PC-3 (cell line): ENCODE results near the gene C3orf22. TPM values are rescaled to one million over a fixed set of nuclear protein-coding genes. Genes with fewer than 3 reads are reported as not detected.

Source experiments
- ATAC-seq: fragments of 200-7000 bp; cut with Tn5 transposase; 2 replicates; pipeline ENCODE4 v1.9.1; 2020; ENCODE audit warnings: mild to moderate bottlenecking, moderate library complexity
- BruUV-seq: library from RNA; stranded (reverse); fragments of 400-500 nt; replicated peaks from 2 replicates; lab custom pipeline; 2021; lab: Mats Ljungman, UMichigan
- CTCF ChIA-PET: fragments of 300-600 bp; sonication (Branson Sonifier 250); formaldehyde crosslinking; loops from one replicate; lab custom pipeline; 2022; ENCODE audit warnings: antibody characterized with exemption; lab: Charles Lee
- POLR2A ChIA-PET: fragments of 300-600 bp; sonication (Branson Sonifier 250); formaldehyde crosslinking; loops from one replicate; lab custom pipeline; 2022; ENCODE audit warnings: antibody characterized with exemption; ENCODE audit not compliant: unreplicated experiment; lab: Charles Lee
- DNase-seq: peaks from one replicate; pipeline ENCODE4 v3.0.0-alpha.2; 2015
- H2AFZ ChIP-seq: fragments of 300-600 bp; sonication (generic); 2 replicates; pipeline ENCODE4 v1.6.0; 2016; ENCODE audit warnings: antibody characterized with exemption, low read length
- H3F3A ChIP-seq: fragments of 300-600 bp; sonication (generic); one replicate; pipeline ENCODE4 v1.6.0; 2017; ENCODE audit warnings: antibody characterized with exemption, low read length, control low read depth, mild to moderate bottlenecking; ENCODE audit not compliant: unreplicated experiment
- H3K27ac ChIP-seq: fragments of 300-600 bp; sonication (generic); 2 replicates; pipeline ENCODE4 v1.5.1; 2016; ENCODE audit warnings: mild to moderate bottlenecking, low read length
- H3K27me3 ChIP-seq: fragments of 300-600 bp; sonication (generic); 2 replicates; pipeline ENCODE4 v1.6.1; 2016; ENCODE audit warnings: low read length, mixed read lengths
- H3K36me3 ChIP-seq: fragments of 300-600 bp; sonication (generic); 2 replicates; pipeline ENCODE4 v1.6.1; 2016; ENCODE audit warnings: low read depth, mixed run types, low read length, mixed read lengths
- H3K4me1 ChIP-seq: fragments of 300-600 bp; sonication (generic); 2 replicates; pipeline ENCODE4 v1.5.1; 2016; ENCODE audit warnings: low read length; ENCODE audit not compliant: insufficient read depth
- H3K4me2 ChIP-seq: fragments of 300-600 bp; sonication (generic); 2 replicates; pipeline ENCODE4 v1.6.0; 2016; ENCODE audit warnings: low read length
- H3K4me3 ChIP-seq: fragments of 300-600 bp; sonication (generic); 2 replicates; pipeline ENCODE4 v1.5.1; 2016; ENCODE audit warnings: mild to moderate bottlenecking, low read length, mixed read lengths
- H3K79me2 ChIP-seq: fragments of 300-600 bp; sonication (generic); 2 replicates; pipeline ENCODE4 v1.6.1; 2017; ENCODE audit warnings: low read length, mixed read lengths
- H3K9ac ChIP-seq: fragments of 300-600 bp; sonication (generic); 2 replicates; pipeline ENCODE4 v1.6.0; 2016; ENCODE audit warnings: mild to moderate bottlenecking, low read length
- H3K9me2 ChIP-seq: fragments of 300-600 bp; sonication (generic); replicated peaks from 2 replicates; pipeline ENCODE4 v1.6.1; 2016; ENCODE audit warnings: mixed run types, low read length, mixed read lengths
- H3K9me3 ChIP-seq: fragments of 300-600 bp; sonication (generic); 2 replicates; pipeline ENCODE4 v1.6.1; 2016; ENCODE audit warnings: low read length, mixed read lengths
- H4K20me1 ChIP-seq: fragments of 300-600 bp; sonication (generic); 2 replicates; pipeline ENCODE4 v1.6.1; 2016; ENCODE audit warnings: low read length, mixed read lengths
- CTCF ChIP-seq: fragments of 300-600 bp; sonication (generic); conservative IDR thresholded peaks from 2 replicates; pipeline ENCODE4 v1.5.1; 2017; ENCODE audit warnings: antibody characterized with exemption, low read depth, mild to moderate bottlenecking, low read length
- EZH2 ChIP-seq: fragments of 300-600 bp; sonication (generic); IDR thresholded peaks from one replicate; pipeline ENCODE4 v1.6.1; 2017; ENCODE audit warnings: antibody characterized with exemption, mild to moderate bottlenecking, low read length; ENCODE audit not compliant: unreplicated experiment
- EZH2phosphoT487 ChIP-seq: fragments of 300-600 bp; sonication (generic); IDR thresholded peaks from 2 replicates; pipeline ENCODE4 v1.6.1; 2018; ENCODE audit warnings: mild to moderate bottlenecking, antibody characterized with exemption, low read length, borderline replicate concordance
- intact Hi-C: fragments of 100-400 bp; cut with micrococcal nuclease; formaldehyde crosslinking; loops from 2 replicates; pipeline ENCODE4 v1.9.0; 2023
- total RNA-seq: library from RNA; depleted of rRNA; stranded (reverse); fragments of >200 nt; gene quantifications from 2 replicates; pipeline ENCODE4 v1.2.3, GENCODE V29; 2014

Gene C3orf22
- total RNA-seq, 1 experiment from 2014 or later, result not detected

- CTCF ChIA-PET, result no interaction called here
- Histone ChIP-seq H3K36me3 (no peaks in the 10 kb centered on the region), H3K9ac (no peak overlapping the region), H3K27ac (no peak overlapping the region), H3K79me2 (no peaks in the 10 kb centered on the region), H3K4me2 (no peak overlapping the region), H3F3A (no peaks in the 10 kb centered on the region), H2AFZ (no peak overlapping the region), H4K20me1 (no peaks in the 10 kb centered on the region), H3K4me1 (no peaks in the 10 kb centered on the region), H3K9me3 (no peaks in the 10 kb centered on the region), H3K9me2 (no peaks in the 10 kb centered on the region), H3K4me3 (no peak overlapping the region), H3K27me3 (no peaks in the 10 kb centered on the region)
- POLR2A ChIA-PET, result no interaction called here
- DNase-seq, result no peak
- TF ChIP-seq EZH2 (no peak), EZH2phosphoT487 (no peak), CTCF (no peak)
- intact Hi-C loops, result no loop called here
- BruUV-seq, result no TSS peak
- ATAC-seq, result no peak
Measured at GRCh38 chr3:126578702-126579101, 20.0 kb upstream of the C3orf22 start.

GRCh38 chr3:126577261-126577660 lies 18.5 kb upstream of the C3orf22 start:
- Histone ChIP-seq H3K9me3 (no peaks in the 10 kb centered on the region), H3K4me3 (no peak overlapping the region), H3K36me3 (no peaks in the 10 kb centered on the region), H2AFZ (no peak overlapping the region), H3K27me3 (no peaks in the 10 kb centered on the region), H3K9me2 (no peaks in the 10 kb centered on the region), H3F3A (no peaks in the 10 kb centered on the region), H3K27ac (no peak overlapping the region), H3K9ac (no peak overlapping the region), H3K4me2 (no peak overlapping the region), H3K4me1 (no peaks in the 10 kb centered on the region), H4K20me1 (no peaks in the 10 kb centered on the region), H3K79me2 (no peaks in the 10 kb centered on the region)
- ATAC-seq (no peak), DNase-seq (no peak)
- TF ChIP-seq EZH2phosphoT487, result no peak
- no peak for TF ChIP-seq EZH2
- TF ChIP-seq CTCF, result no peak
- CTCF ChIA-PET, result no interaction called here
- no TSS peak for BruUV-seq
- intact Hi-C loops, result no loop called here
- POLR2A ChIA-PET, result no interaction called here

GRCh38 chr3:126573492-126574117 lies 14.9 kb upstream of the C3orf22 start:
- no peak for ATAC-seq

More at GRCh38 chr3:126573492-126574117, 14.9 kb upstream of the C3orf22 start:
- BruUV-seq, result no TSS peak
- Histone ChIP-seq H2AFZ (no peak overlapping the region), H3K4me1 (no peaks in the 10 kb centered on the region), H3K27ac (no peak overlapping the region), H3K4me2 (no peak overlapping the region), H3K27me3 (no peaks in the 10 kb centered on the region), H4K20me1 (no peaks in the 10 kb centered on the region), H3K4me3 (no peak overlapping the region), H3F3A (no peaks in the 10 kb centered on the region), H3K9me2 (no peaks in the 10 kb centered on the region), H3K36me3 (no peaks in the 10 kb centered on the region), H3K9me3 (no peaks in the 10 kb centered on the region), H3K79me2 (no peaks in the 10 kb centered on the region), H3K9ac (no peak overlapping the region)
- intact Hi-C loops, result no loop called here
- DNase-seq, result no peak
- no peak for TF ChIP-seq EZH2
- TF ChIP-seq EZH2phosphoT487, result no peak
- CTCF ChIA-PET, result no interaction called here
- POLR2A ChIA-PET, result no interaction called here
